ENCODE measurements around the gene RAN. TPM values are rescaled to one million over a fixed set of nuclear protein-coding genes. Genes with fewer than 3 reads are reported as not detected.
A peak's percentile ranks its signal among the peaks of the same experiment; 100 is the strongest.

Gene RAN
- total and polyA plus RNA-seq, 9 of the 15 experiments (the other 6 are each of a cell fraction or from before 2014, with no cell fraction given): 1,687 to 3,820 (median 2,300) TPM

DNA sequence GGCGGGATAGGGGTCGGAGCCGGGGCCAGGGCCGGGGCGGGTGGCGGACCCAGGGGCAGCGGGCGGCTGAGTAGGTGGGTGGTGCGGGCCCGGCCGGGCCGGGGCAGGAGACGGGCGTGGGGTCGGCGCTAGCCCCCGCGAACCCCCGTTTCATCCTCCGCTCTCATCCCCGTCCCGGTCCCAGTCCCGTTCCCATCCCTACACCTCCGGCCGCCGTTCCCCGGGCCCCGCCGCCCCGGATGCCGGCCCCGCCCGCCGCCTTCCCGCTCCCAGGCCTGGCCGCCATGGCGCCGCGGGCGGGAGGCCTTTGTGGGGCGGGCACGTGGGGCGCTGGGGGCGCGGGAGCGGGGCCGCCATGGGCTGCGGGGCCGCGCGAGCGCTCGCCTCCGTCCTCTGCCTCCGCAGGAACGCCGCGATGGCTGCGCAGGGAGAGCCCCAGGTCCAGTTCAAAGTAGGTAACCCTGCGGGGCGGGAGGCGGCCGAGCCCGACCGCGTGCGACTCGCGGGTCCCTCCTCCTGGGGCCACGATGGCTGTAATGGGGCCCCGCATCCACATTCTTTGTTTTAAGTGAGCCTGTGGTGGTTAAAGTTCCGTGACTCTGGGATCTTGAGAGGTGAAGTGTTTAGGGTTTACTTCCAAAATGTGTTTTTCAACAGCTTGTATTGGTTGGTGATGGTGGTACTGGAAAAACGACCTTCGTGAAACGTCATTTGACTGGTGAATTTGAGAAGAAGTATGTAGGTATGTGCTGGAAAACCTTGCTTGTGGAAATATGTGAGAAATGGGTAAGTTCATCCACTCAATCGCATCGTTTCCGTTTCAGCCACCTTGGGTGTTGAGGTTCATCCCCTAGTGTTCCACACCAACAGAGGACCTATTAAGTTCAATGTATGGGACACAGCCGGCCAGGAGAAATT is 572 bp downstream of the RAN start (continued):
- TF ChIP-seq, protein P1, sequence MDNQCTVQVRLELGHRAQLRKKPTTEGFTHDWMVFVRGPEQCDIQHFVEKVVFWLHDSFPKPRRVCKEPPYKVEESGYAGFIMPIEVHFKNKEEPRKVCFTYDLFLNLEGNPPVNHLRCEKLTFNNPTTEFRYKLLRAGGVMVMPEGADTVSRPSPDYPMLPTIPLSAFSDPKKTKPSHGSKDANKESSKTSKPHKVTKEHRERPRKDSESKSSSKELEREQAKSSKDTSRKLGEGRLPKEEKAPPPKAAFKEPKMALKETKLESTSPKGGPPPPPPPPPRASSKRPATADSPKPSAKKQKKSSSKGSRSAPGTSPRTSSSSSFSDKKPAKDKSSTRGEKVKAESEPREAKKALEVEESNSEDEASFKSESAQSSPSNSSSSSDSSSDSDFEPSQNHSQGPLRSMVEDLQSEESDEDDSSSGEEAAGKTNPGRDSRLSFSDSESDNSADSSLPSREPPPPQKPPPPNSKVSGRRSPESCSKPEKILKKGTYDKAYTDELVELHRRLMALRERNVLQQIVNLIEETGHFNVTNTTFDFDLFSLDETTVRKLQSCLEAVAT (IDR thresholded peaks at IDR 0.05): peak; percentile 7 to 43; a peak in 1 of 4 replicates
- no peak for TF ChIP-seq KDM5B (IDR thresholded peaks at IDR 0.05; ENCODE audit: insufficient replicate concordance, low read depth, low read length)
- TF ChIP-seq, protein P2, sequence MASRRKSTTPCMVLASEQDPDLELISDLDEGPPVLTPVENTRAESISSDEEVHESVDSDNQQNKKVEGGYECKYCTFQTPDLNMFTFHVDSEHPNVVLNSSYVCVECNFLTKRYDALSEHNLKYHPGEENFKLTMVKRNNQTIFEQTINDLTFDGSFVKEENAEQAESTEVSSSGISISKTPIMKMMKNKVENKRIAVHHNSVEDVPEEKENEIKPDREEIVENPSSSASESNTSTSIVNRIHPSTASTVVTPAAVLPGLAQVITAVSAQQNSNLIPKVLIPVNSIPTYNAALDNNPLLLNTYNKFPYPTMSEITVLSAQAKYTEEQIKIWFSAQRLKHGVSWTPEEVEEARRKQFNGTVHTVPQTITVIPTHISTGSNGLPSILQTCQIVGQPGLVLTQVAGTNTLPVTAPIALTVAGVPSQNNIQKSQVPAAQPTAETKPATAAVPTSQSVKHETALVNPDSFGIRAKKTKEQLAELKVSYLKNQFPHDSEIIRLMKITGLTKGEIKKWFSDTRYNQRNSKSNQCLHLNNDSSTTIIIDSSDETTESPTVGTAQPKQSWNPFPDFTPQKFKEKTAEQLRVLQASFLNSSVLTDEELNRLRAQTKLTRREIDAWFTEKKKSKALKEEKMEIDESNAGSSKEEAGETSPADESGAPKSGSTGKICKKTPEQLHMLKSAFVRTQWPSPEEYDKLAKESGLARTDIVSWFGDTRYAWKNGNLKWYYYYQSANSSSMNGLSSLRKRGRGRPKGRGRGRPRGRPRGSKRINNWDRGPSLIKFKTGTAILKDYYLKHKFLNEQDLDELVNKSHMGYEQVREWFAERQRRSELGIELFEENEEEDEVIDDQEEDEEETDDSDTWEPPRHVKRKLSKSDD (conservative IDR thresholded peaks at IDR 0.05; ENCODE audit: low read length): no peak
- TF ChIP-seq CCNT2 (IDR thresholded peaks at IDR 0.05; ENCODE audit: borderline replicate concordance, extremely low read depth, insufficient read length, low read depth, low read length): peak; percentile 38
- no peak for TF ChIP-seq TFAM (CRISPR knock-in tag; conservative IDR thresholded peaks at IDR 0.05)
- no peak for TF ChIP-seq CAMTA2 (CRISPR knock-in tag; conservative IDR thresholded peaks at IDR 0.05)
- peak in 1 of 2 experiments; percentile 66; a peak in 2 of 4 replicates for TF ChIP-seq MAZ (CRISPR knock-in tag; conservative IDR thresholded peaks at IDR 0.05 in 1 of 2, IDR thresholded peaks at IDR 0.05 in 1 of 2)
- no peak for TF ChIP-seq FIP1L1 (IDR thresholded peaks at IDR 0.05; ENCODE audit: low read depth, low read length, poor library complexity, severe bottlenecking)
- TF ChIP-seq SAP30 (IDR thresholded peaks at IDR 0.05; ENCODE audit: borderline replicate concordance, insufficient read depth, low read depth, low read length, poor library complexity, severe bottlenecking): no peak
- no peak for TF ChIP-seq BRCA1 (IDR thresholded peaks at IDR 0.05)
- TF ChIP-seq BRCA1 (CRISPR knock-in tag; IDR thresholded peaks at IDR 0.05): no peak
- peak; percentile 38 for TF ChIP-seq POLR2G (IDR thresholded peaks at IDR 0.05; ENCODE audit: low read depth, low read length)
- no peak for TF ChIP-seq MEIS2 (IDR thresholded peaks at IDR 0.05; ENCODE audit: partially characterized antibody)
- TF ChIP-seq L3MBTL2 (IDR thresholded peaks at IDR 0.05): peak; percentile 83
- TF ChIP-seq RBBP5 (IDR thresholded peaks at IDR 0.05; ENCODE audit: borderline replicate concordance, insufficient read depth, low read length, poor library complexity, severe bottlenecking): peak; percentile 51

Measured in K562 (cell line).